K562 (cell line): ENCODE data around the gene CALHM1. TPM values are rescaled to one million over a fixed set of nuclear protein-coding genes. Genes with fewer than 3 reads are reported as not detected.
A peak's percentile ranks its signal among the peaks of the same experiment; 100 is the strongest.

Experiments used
- ATAC-seq: fragments of 200-7000 bp; cut with Tn5 transposase; 3 replicates; pipeline ENCODE4 v1.9.1; 2020; ENCODE audit warnings: moderate library complexity
- BruUV-seq: library from RNA; stranded (reverse); fragments of 400-500 nt; replicated peaks from 2 replicates; lab custom pipeline; 2021; lab: Mats Ljungman, UMichigan
- CTCF ChIA-PET: fragments of 300-600 bp; formaldehyde crosslinking; extraction: SDS; loops from one replicate; lab custom pipeline; 2021; ENCODE audit warnings: low intra/inter-chr PET ratio; lab: Yijun Ruan, JAX
- POLR2A ChIA-PET: fragments of 300-600, 350-650 bp; sonication (Branson Sonifier 250); formaldehyde crosslinking; extraction: SDS; loops from one replicate; lab custom pipeline; 2021; ENCODE audit warnings: antibody characterized with exemption, inconsistent platforms; lab: Yijun Ruan, JAX
- DNase-seq, 4 experiments: peaks; one replicate each; pipeline versions ENCODE4 v3.0.0 to v3.0.0-alpha.2; 2011 to 2018; ENCODE audit warnings: low spot score in 3 of 4, mixed read lengths in 3 of 4; ENCODE audit errors: extremely low read depth in 1 of 4
- FAIRE-seq: peaks from 2 replicates; lab custom pipeline; 2011; peaks lifted over from hg19 to GRCh38; lab: Jason Lieb, UNC
- H2AFZ ChIP-seq: 2 replicates; pipeline ENCODE4 v1.6.0; 2011; ENCODE audit warnings: low read depth, low read length, control low read depth, inconsistent platforms
- H3K27ac ChIP-seq: fragments of 200-600 bp; 3 replicates; pipeline ENCODE4 v1.8.0; 2011; ENCODE audit warnings: low read depth, mild to moderate bottlenecking, control low read depth, inconsistent platforms, low read length, moderate library complexity, mixed read lengths; ENCODE audit errors: extremely low read depth
- H3K27me3 ChIP-seq, 2 experiments: fragments of 300-600 bp in 1 of 2; 2 replicates in 1 of 2; 3 replicates in 1 of 2; pipeline versions ENCODE4 v1.6.0 to v1.8.0; 2011; ENCODE audit warnings: inconsistent platforms in 2 of 2, low read length in 2 of 2, mild to moderate bottlenecking in 1 of 2, mixed read lengths in 1 of 2, moderate library complexity in 1 of 2; ENCODE audit not compliant: control insufficient read depth in 2 of 2, insufficient read depth in 2 of 2
- H3K36me3 ChIP-seq: fragments of 300-600 bp; 3 replicates; pipeline ENCODE4 v1.8.0; 2011; ENCODE audit warnings: mild to moderate bottlenecking, low read length, inconsistent platforms; ENCODE audit not compliant: control insufficient read depth, insufficient read depth
- H3K4me1 ChIP-seq, 2 experiments: fragments of 200-600 bp in 1 of 2; replicated peaks in 1 of 2; 2 replicates in 1 of 2; 3 replicates in 1 of 2; pipeline versions ENCODE4 v1.5.1 to v1.8.0; 2011; ENCODE audit warnings: inconsistent platforms in 2 of 2, low read length in 2 of 2, mild to moderate bottlenecking in 1 of 2, mixed read lengths in 1 of 2, moderate library complexity in 1 of 2; ENCODE audit not compliant: control insufficient read depth in 2 of 2, insufficient read depth in 2 of 2
- H3K4me2 ChIP-seq: 2 replicates; pipeline ENCODE4 v1.6.1; 2011; ENCODE audit warnings: low read length, control low read depth, inconsistent platforms, mixed read lengths; ENCODE audit not compliant: insufficient read depth
- H3K4me3 ChIP-seq: fragments of 200-600 bp; sonication (generic), shearing (Covaris generic); 2 replicates; pipeline ENCODE4 v1.5.1; 2016; ENCODE audit warnings: control low read depth, inconsistent platforms
- H3K79me2 ChIP-seq: fragments of 200-600 bp; 3 replicates; pipeline ENCODE4 v1.8.0; 2011; ENCODE audit warnings: low read length, inconsistent platforms; ENCODE audit not compliant: control insufficient read depth, insufficient read depth
- H3K9ac ChIP-seq, 2 experiments: 2 replicates each; pipeline versions ENCODE4 v1.6.0 to v1.6.1; 2011; ENCODE audit warnings: low read depth in 2 of 2, low read length in 2 of 2, control low read depth in 1 of 2, inconsistent platforms in 1 of 2, mild to moderate bottlenecking in 1 of 2, mixed read lengths in 1 of 2; ENCODE audit not compliant: insufficient read depth in 1 of 2
- H3K9me1 ChIP-seq: one replicate; pipeline ENCODE4 v1.6.0; 2011; ENCODE audit warnings: inconsistent platforms, mild to moderate bottlenecking, low read length, moderate library complexity; ENCODE audit not compliant: control insufficient read depth, insufficient read depth
- H3K9me3 ChIP-seq: replicated peaks from 2 replicates; pipeline ENCODE4 v1.5.1; 2011; ENCODE audit warnings: low read depth, low read length, inconsistent platforms; ENCODE audit not compliant: control insufficient read depth, insufficient read depth
- H4K20me1 ChIP-seq: replicated peaks from 2 replicates; pipeline ENCODE4 v1.6.1; 2011; ENCODE audit warnings: low read length, inconsistent platforms, mixed read lengths; ENCODE audit not compliant: control insufficient read depth, insufficient read depth
- CREBBP ChIP-seq: IDR thresholded peaks from one replicate; pipeline ENCODE4 v1.6.1; 2012; ENCODE audit warnings: low read depth, mild to moderate bottlenecking, control low read depth, inconsistent platforms, low read length
- EGR1 ChIP-seq: fragments of 450-650 bp; conservative IDR thresholded peaks from 2 replicates; pipeline ENCODE4 v1.6.1; 2017; ENCODE audit warnings: mild to moderate bottlenecking
- KHSRP ChIP-seq: fragments of 450-650 bp; IDR thresholded peaks from 2 replicates; pipeline ENCODE4 v1.6.1; 2017
- MCM7 ChIP-seq, 2 experiments: fragments of 450-650 bp; IDR thresholded peaks; 2 replicates each; pipeline ENCODE4 v1.6.1; 2016 to 2018
- ZBTB49 ChIP-seq: sonication (generic); formaldehyde crosslinking; IDR thresholded peaks from 2 replicates; pipeline ENCODE4 v1.8.0; 2022; ENCODE audit warnings: missing genetic modification reagents, mild to moderate bottlenecking, borderline replicate concordance
- ZFP36 ChIP-seq: fragments of 150-350 bp; IDR thresholded peaks from 2 replicates; pipeline ENCODE4 v1.6.1; 2018; ENCODE audit warnings: low read length, low read depth; ENCODE audit not compliant: partially characterized antibody
- WGBS: fragments of 100-300 bp; shearing (Covaris generic); methylation state at CpG from one replicate; pipeline ENCODE4 v1.1.6; 2016; ENCODE audit warnings: low coverage, mixed read lengths; ENCODE audit not compliant: insufficient coverage; ENCODE audit errors: missing lambda C conversion rate; 5-methylcytosine and 5-hydroxymethylcytosine counted together
- in situ Hi-C: fragments of 300-500 bp; cut with MboI; formaldehyde crosslinking; loops from 4 replicates; pipeline ENCODE4 v1.15.0; 2018; ENCODE audit warnings: inconsistent platforms, mixed read lengths
- intact Hi-C: fragments of 100-400 bp; cut with micrococcal nuclease; formaldehyde crosslinking; loops from 2 replicates; pipeline ENCODE4 v1.14.2; 2022
- polyA plus RNA-seq, 8 experiments: library from polyadenylated mRNA; depleted of rRNA in 4 of 8; stranded (reverse) in 5 of 8; unstranded in 3 of 8; fragments of >200 nt; fragmentation: Nextera tagmentation in 2 of 8; fragmentation: Illumina TruSeq in 1 of 8; extraction: Ambion mirVana in 2 of 8; extraction: Trizol in 1 of 8; gene quantifications; 2 replicates each; pipeline versions ENCODE4 v1.2.1 to v1.2.3, GENCODE V29; 2011 to 2014; ENCODE audit warnings: inconsistent platforms in 1 of 8, missing spikeins in 1 of 8
- total RNA-seq, 7 experiments: library from RNA; depleted of rRNA in 6 of 7; stranded (reverse); fragments of >200 nt in 6 of 7; fragmentation: Illumina TruSeq in 2 of 7; extraction: Trizol in 2 of 7; gene quantifications; 2 replicates each; pipeline versions ENCODE4 v1.2.1 to v1.2.3, GENCODE V29; 2011 to 2021; ENCODE audit warnings: low replicate concordance in 1 of 7

The CALHM1 gene
- total and polyA plus RNA-seq, 9 of the 15 experiments (the other 6 are each of a cell fraction or from before 2014, with no cell fraction given) = 0.03 TPM; not detected in 8

GRCh38 chr10:103493362-103493915 is 34.7 kb upstream of the CALHM1 start, which contains the start of gene NEURL1:
TSS of gene NEURL1 (plus strand) at chr10:103493705. CDS start at chr10:103494388, 683 bp downstream.
- intact Hi-C loops (no loop called here), in situ Hi-C loops (no loop called here)
- ATAC-seq = no peak
- H3K9ac ChIP-seq = no peak within 1 kb of the TSS
- peaks cover 0 to 14% of the 10 kb centered on the region in 2 experiments; a peak in 2 of 5 replicates for H3K4me1 ChIP-seq
- H3K9me1 ChIP-seq = no peaks in the 10 kb centered on the region
- ChIA-PET CTCF (no interaction called here), POLR2A (interaction anchor here (0.7 to 1.2 kb wide), 2 partner anchors 56 to 99 kb away, joined by 3 read pairs; no protein-coding TSS in a partner anchor)
- WGBS = 14% methylated on average over 12 of the region's 65 CpGs
- H3K9me3 ChIP-seq = no peaks in the 10 kb centered on the region
- TF ChIP-seq EGR1 (peak; percentile 73), KHSRP (no peak)
- H3K4me3 ChIP-seq = no peak within 1 kb of the TSS
- FAIRE-seq = no peak
- no peaks in the 10 kb centered on the region; the same call in 1 of the 2 replicates for H4K20me1 ChIP-seq
- H3K4me2 ChIP-seq = no peak within 1 kb of the TSS
- H3K27ac ChIP-seq = no peak within 1 kb of the TSS
- H2AFZ ChIP-seq = no peak within 1 kb of the TSS
- H3K27me3 ChIP-seq = peaks cover 14 to 47% of the 10 kb centered on the region in 2 experiments; a peak in 4 of 5 replicates
- no peaks in the 10 kb centered on the region for H3K79me2 ChIP-seq
- no TSS peak for BruUV-seq
- peak in 1 of 4 experiments; percentile 25 for DNase-seq
- H3K36me3 ChIP-seq = no peaks in the 10 kb centered on the region

GRCh38 chr10:103492655-103493261 is 34.1 kb upstream of the CALHM1 start:
- no peak for FAIRE-seq
- POLR2A ChIA-PET = interaction anchor here (0.6 to 1.2 kb wide), 2 partner anchors 57 to 134 kb away, joined by 3 read pairs; no protein-coding TSS in a partner anchor

More at GRCh38 chr10:103492655-103493261, 34.1 kb upstream of the CALHM1 start:
- H3K4me1 ChIP-seq = peaks cover 0 to 14% of the 10 kb centered on the region in 2 experiments; a peak in 2 of 5 replicates
- no peak overlapping the region for H3K27ac ChIP-seq
- no peak overlapping the region for H3K9ac ChIP-seq
- ATAC-seq (no peak), DNase-seq (no peak)
- no peaks in the 10 kb centered on the region; the same call in 1 of the 2 replicates for H4K20me1 ChIP-seq
- intact Hi-C loops = no loop called here
- no peaks in the 10 kb centered on the region for H3K9me1 ChIP-seq
- no TSS peak for BruUV-seq
- no peaks in the 10 kb centered on the region for H3K79me2 ChIP-seq
- H3K9me3 ChIP-seq = no peaks in the 10 kb centered on the region
- no peaks in the 10 kb centered on the region for H3K36me3 ChIP-seq
- WGBS = 4% methylated on average over 2 of the region's 5 CpGs
- TF ChIP-seq MCM7 (IDR thresholded peaks at IDR 0.05) (no peak), ZBTB49 (CRISPR knock-in tag) (no peak), CREBBP (no peak), ZFP36 (peak; percentile 59)
- TF ChIP-seq, all 486 proteins: peak for 1
- H3K27me3 ChIP-seq = peaks cover 13 to 47% of the 10 kb centered on the region in 2 experiments; a peak in 4 of 5 replicates
- no peak overlapping the region for H3K4me2 ChIP-seq
- H3K4me3 ChIP-seq = no peak overlapping the region
- CTCF ChIA-PET = no interaction called here
- in situ Hi-C loops = no loop called here
- H2AFZ ChIP-seq = no peak overlapping the region
